NCI-H345 (cell line): ENCODE measurements around the gene POU6F2.
A peak's percentile ranks its signal among the peaks of the same experiment; 100 is the strongest.

ENCODE experiments used
- DNase-seq: peaks from one replicate; lab custom pipeline; 2025; lab: John Stamatoyannopoulos, UW

The POU6F2 gene

GRCh38 chr7:39069896-39070881 lies 92.5 kb downstream of the POU6F2 start:
- no peak for DNase-seq

- DNase-seq: no peak
Measured at GRCh38 chr7:39071116-39071515, 93.4 kb downstream of the POU6F2 start.

GRCh38 chr7:39073432-39073831 lies 95.7 kb downstream of the POU6F2 start:
- DNase-seq: peak; percentile 25

GRCh38 chr7:39075210-39075609 lies 97.5 kb downstream of the POU6F2 start:
- DNase-seq: no peak

GRCh38 chr7:39083781-39084180 lies 106.1 kb downstream of the POU6F2 start:
- DNase-seq: no peak

- DNase-seq: peak; percentile 76
Measured at GRCh38 chr7:39084349-39084748, 106.6 kb downstream of the POU6F2 start.

- no peak for DNase-seq
Measured at GRCh38 chr7:39085189-39085588, 107.5 kb downstream of the POU6F2 start.

- peak; percentile 86 for DNase-seq
Measured at GRCh38 chr7:39085590-39086049, 107.9 kb downstream of the POU6F2 start.

- no peak for DNase-seq
Measured at GRCh38 chr7:39086638-39087360, 109.1 kb downstream of the POU6F2 start.

- no peak for DNase-seq
Measured at GRCh38 chr7:39088730-39089593, 111.3 kb downstream of the POU6F2 start.

GRCh38 chr7:39091145-39091544 lies 113.4 kb downstream of the POU6F2 start:
- DNase-seq: no peak

GRCh38 chr7:39091774-39092173 lies 114.1 kb downstream of the POU6F2 start:
- no peak for DNase-seq

GRCh38 chr7:39094731-39095130 lies 117.0 kb downstream of the POU6F2 start:
- DNase-seq: no peak

- no peak for DNase-seq
Measured at GRCh38 chr7:39095875-39096619, 118.3 kb downstream of the POU6F2 start.

- no peak for DNase-seq
Measured at GRCh38 chr7:39098506-39098905, 120.8 kb downstream of the POU6F2 start.

GRCh38 chr7:39099146-39099545 lies 121.4 kb downstream of the POU6F2 start:
- DNase-seq: no peak

GRCh38 chr7:39100270-39100669 lies 122.6 kb downstream of the POU6F2 start:
- DNase-seq: no peak

GRCh38 chr7:39102234-39102633 lies 124.5 kb downstream of the POU6F2 start:
- DNase-seq: no peak

GRCh38 chr7:39105720-39106119 lies 128.0 kb downstream of the POU6F2 start:
- DNase-seq: no peak

GRCh38 chr7:39125846-39126245 lies 148.1 kb downstream of the POU6F2 start:
- no peak for DNase-seq

GRCh38 chr7:39127058-39127457 lies 149.3 kb downstream of the POU6F2 start:
- no peak for DNase-seq
